PC-3 (cell line): ENCODE results near the gene ALKBH6. TPM values are rescaled to one million over a fixed set of nuclear protein-coding genes. Genes with fewer than 3 reads are reported as not detected.
A peak's percentile ranks its signal among the peaks of the same experiment; 100 is the strongest.

ENCODE experiments used
- ATAC-seq: fragments of 200-7000 bp; cut with Tn5 transposase; 2 replicates; pipeline ENCODE4 v1.9.1; 2020; ENCODE audit warnings: mild to moderate bottlenecking, moderate library complexity
- BruUV-seq: library from RNA; stranded (reverse); fragments of 400-500 nt; replicated peaks from 2 replicates; lab custom pipeline; 2021; lab: Mats Ljungman, UMichigan
- CTCF ChIA-PET: fragments of 300-600 bp; sonication (Branson Sonifier 250); formaldehyde crosslinking; loops from one replicate; lab custom pipeline; 2022; ENCODE audit warnings: antibody characterized with exemption; lab: Charles Lee
- POLR2A ChIA-PET: fragments of 300-600 bp; sonication (Branson Sonifier 250); formaldehyde crosslinking; loops from one replicate; lab custom pipeline; 2022; ENCODE audit warnings: antibody characterized with exemption; ENCODE audit not compliant: unreplicated experiment; lab: Charles Lee
- DNase-seq: peaks from one replicate; pipeline ENCODE4 v3.0.0-alpha.2; 2015
- H2AFZ ChIP-seq: fragments of 300-600 bp; sonication (generic); 2 replicates; pipeline ENCODE4 v1.6.0; 2016; ENCODE audit warnings: antibody characterized with exemption, low read length
- H3F3A ChIP-seq: fragments of 300-600 bp; sonication (generic); one replicate; pipeline ENCODE4 v1.6.0; 2017; ENCODE audit warnings: antibody characterized with exemption, low read length, control low read depth, mild to moderate bottlenecking; ENCODE audit not compliant: unreplicated experiment
- H3K27ac ChIP-seq: fragments of 300-600 bp; sonication (generic); 2 replicates; pipeline ENCODE4 v1.5.1; 2016; ENCODE audit warnings: mild to moderate bottlenecking, low read length
- H3K27me3 ChIP-seq: fragments of 300-600 bp; sonication (generic); 2 replicates; pipeline ENCODE4 v1.6.1; 2016; ENCODE audit warnings: low read length, mixed read lengths
- H3K36me3 ChIP-seq: fragments of 300-600 bp; sonication (generic); 2 replicates; pipeline ENCODE4 v1.6.1; 2016; ENCODE audit warnings: low read depth, mixed run types, low read length, mixed read lengths
- H3K4me1 ChIP-seq: fragments of 300-600 bp; sonication (generic); 2 replicates; pipeline ENCODE4 v1.5.1; 2016; ENCODE audit warnings: low read length; ENCODE audit not compliant: insufficient read depth
- H3K4me2 ChIP-seq: fragments of 300-600 bp; sonication (generic); 2 replicates; pipeline ENCODE4 v1.6.0; 2016; ENCODE audit warnings: low read length
- H3K4me3 ChIP-seq: fragments of 300-600 bp; sonication (generic); 2 replicates; pipeline ENCODE4 v1.5.1; 2016; ENCODE audit warnings: mild to moderate bottlenecking, low read length, mixed read lengths
- H3K79me2 ChIP-seq: fragments of 300-600 bp; sonication (generic); 2 replicates; pipeline ENCODE4 v1.6.1; 2017; ENCODE audit warnings: low read length, mixed read lengths
- H3K9ac ChIP-seq: fragments of 300-600 bp; sonication (generic); 2 replicates; pipeline ENCODE4 v1.6.0; 2016; ENCODE audit warnings: mild to moderate bottlenecking, low read length
- H3K9me2 ChIP-seq: fragments of 300-600 bp; sonication (generic); replicated peaks from 2 replicates; pipeline ENCODE4 v1.6.1; 2016; ENCODE audit warnings: mixed run types, low read length, mixed read lengths
- H3K9me3 ChIP-seq: fragments of 300-600 bp; sonication (generic); 2 replicates; pipeline ENCODE4 v1.6.1; 2016; ENCODE audit warnings: low read length, mixed read lengths
- H4K20me1 ChIP-seq: fragments of 300-600 bp; sonication (generic); 2 replicates; pipeline ENCODE4 v1.6.1; 2016; ENCODE audit warnings: low read length, mixed read lengths
- EZH2 ChIP-seq: fragments of 300-600 bp; sonication (generic); IDR thresholded peaks from one replicate; pipeline ENCODE4 v1.6.1; 2017; ENCODE audit warnings: antibody characterized with exemption, mild to moderate bottlenecking, low read length; ENCODE audit not compliant: unreplicated experiment
- EZH2phosphoT487 ChIP-seq: fragments of 300-600 bp; sonication (generic); IDR thresholded peaks from 2 replicates; pipeline ENCODE4 v1.6.1; 2018; ENCODE audit warnings: mild to moderate bottlenecking, antibody characterized with exemption, low read length, borderline replicate concordance
- intact Hi-C: fragments of 100-400 bp; cut with micrococcal nuclease; formaldehyde crosslinking; loops from 2 replicates; pipeline ENCODE4 v1.9.0; 2023
- total RNA-seq: library from RNA; depleted of rRNA; stranded (reverse); fragments of >200 nt; gene quantifications from 2 replicates; pipeline ENCODE4 v1.2.3, GENCODE V29; 2014
- TF ChIP-seq, protein P1 (sequence below): fragments of 300-600 bp; sonication (generic); conservative IDR thresholded peaks from 2 replicates; pipeline ENCODE4 v1.5.1; 2017; ENCODE audit warnings: antibody characterized with exemption, low read depth, mild to moderate bottlenecking, low read length

Gene ALKBH6
- total RNA-seq, 1 experiment from 2014 or later: 38.4 TPM

DNA sequence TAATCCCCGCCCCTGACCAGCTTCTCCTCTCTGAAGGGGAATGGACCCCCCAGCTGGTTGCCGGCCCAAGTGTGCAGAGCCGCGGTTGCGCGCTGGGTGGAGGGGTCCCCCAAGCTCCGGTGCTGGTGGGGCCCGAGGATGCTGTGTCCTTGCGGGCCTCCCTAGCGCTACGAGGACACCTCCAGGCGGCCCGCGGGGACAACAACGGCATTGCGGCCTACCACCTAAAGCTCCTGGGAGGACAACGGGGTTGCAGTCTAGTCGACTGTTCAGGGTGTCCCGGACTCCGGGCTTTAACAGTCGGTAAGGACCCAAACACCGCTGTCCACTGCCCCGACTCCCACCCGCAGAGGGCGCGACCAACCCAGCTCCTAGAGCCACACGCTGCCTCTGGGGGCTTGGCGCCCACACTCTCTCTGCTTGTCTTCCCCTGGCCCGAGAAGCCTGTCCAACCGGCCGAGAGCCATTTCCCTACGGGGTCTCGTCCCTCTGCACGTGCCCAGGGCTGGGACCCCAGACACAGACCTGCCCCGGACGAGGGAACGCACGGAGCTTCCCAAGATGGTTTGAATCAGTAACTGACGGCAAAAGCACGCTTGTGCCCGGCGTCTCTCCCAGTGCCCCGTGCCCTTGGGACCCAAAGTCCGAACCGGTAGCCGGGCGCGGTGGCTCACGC, 20.0 kb downstream of the ALKBH6 start:
- H3K9me2 ChIP-seq: no peaks in the 10 kb centered on the region
- H4K20me1 ChIP-seq: no peaks in the 10 kb centered on the region
- no peak overlapping the region for H2AFZ ChIP-seq
- no peak overlapping the region for H3K9ac ChIP-seq
- H3K79me2 ChIP-seq: peaks cover 34% of the 10 kb centered on the region
- ATAC-seq (no peak), DNase-seq (no peak)
- H3K4me3 ChIP-seq: no peak overlapping the region
- H3F3A ChIP-seq: no peaks in the 10 kb centered on the region
- H3K4me2 ChIP-seq: no peak overlapping the region
- H3K9me3 ChIP-seq: no peaks in the 10 kb centered on the region
- peaks cover 7% of the 10 kb centered on the region for H3K4me1 ChIP-seq
- no peak for TF ChIP-seq EZH2
- TF ChIP-seq, protein P1, sequence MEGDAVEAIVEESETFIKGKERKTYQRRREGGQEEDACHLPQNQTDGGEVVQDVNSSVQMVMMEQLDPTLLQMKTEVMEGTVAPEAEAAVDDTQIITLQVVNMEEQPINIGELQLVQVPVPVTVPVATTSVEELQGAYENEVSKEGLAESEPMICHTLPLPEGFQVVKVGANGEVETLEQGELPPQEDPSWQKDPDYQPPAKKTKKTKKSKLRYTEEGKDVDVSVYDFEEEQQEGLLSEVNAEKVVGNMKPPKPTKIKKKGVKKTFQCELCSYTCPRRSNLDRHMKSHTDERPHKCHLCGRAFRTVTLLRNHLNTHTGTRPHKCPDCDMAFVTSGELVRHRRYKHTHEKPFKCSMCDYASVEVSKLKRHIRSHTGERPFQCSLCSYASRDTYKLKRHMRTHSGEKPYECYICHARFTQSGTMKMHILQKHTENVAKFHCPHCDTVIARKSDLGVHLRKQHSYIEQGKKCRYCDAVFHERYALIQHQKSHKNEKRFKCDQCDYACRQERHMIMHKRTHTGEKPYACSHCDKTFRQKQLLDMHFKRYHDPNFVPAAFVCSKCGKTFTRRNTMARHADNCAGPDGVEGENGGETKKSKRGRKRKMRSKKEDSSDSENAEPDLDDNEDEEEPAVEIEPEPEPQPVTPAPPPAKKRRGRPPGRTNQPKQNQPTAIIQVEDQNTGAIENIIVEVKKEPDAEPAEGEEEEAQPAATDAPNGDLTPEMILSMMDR: no peak
- TF ChIP-seq EZH2phosphoT487: no peak
- no peaks in the 10 kb centered on the region for H3K27me3 ChIP-seq
- ChIA-PET CTCF (no interaction called here), POLR2A (no interaction called here)
- no peaks in the 10 kb centered on the region; the same call in 1 of the 2 replicates for H3K36me3 ChIP-seq
- no peak overlapping the region for H3K27ac ChIP-seq
- intact Hi-C loops: no loop called here
- BruUV-seq: TSS peak; percentile 53

- no peak overlapping the region for H3K4me3 ChIP-seq
- no peak overlapping the region for H2AFZ ChIP-seq
- TF ChIP-seq EZH2 (no peak), EZH2phosphoT487 (no peak)
- TF ChIP-seq, protein P1: no peak
- no peaks in the 10 kb centered on the region; the same call in 1 of the 2 replicates for H3K36me3 ChIP-seq
- intact Hi-C loops: no loop called here
- no peaks in the 10 kb centered on the region for H3K27me3 ChIP-seq
- ATAC-seq: no peak
- no peaks in the 10 kb centered on the region for H4K20me1 ChIP-seq
- H3K27ac ChIP-seq: no peak overlapping the region
- H3K9ac ChIP-seq: no peak overlapping the region
- peaks cover 27% of the 10 kb centered on the region for H3K79me2 ChIP-seq
- BruUV-seq: no TSS peak
- no peak overlapping the region for H3K4me2 ChIP-seq
- H3F3A ChIP-seq: no peaks in the 10 kb centered on the region
- no peak for DNase-seq
- no peaks in the 10 kb centered on the region for H3K9me2 ChIP-seq
- POLR2A ChIA-PET: no interaction called here
- no peaks in the 10 kb centered on the region for H3K9me3 ChIP-seq
- H3K4me1 ChIP-seq: peaks cover 7% of the 10 kb centered on the region
- CTCF ChIA-PET: no interaction called here
Measured at GRCh38 chr19:35992907-35993765, 20.9 kb downstream of the ALKBH6 start.
